Keratinocyte (primary cell): ENCODE measurements around the gene ABHD2. TPM values are rescaled to one million over a fixed set of nuclear protein-coding genes. Genes with fewer than 3 reads are reported as not detected.

Experiments
- DNase-seq: peaks from one replicate; pipeline ENCODE4 v3.0.0-alpha.2; 2011; ENCODE audit warnings: low read depth, missing footprints, low spot score
- FAIRE-seq: peaks from 2 replicates; lab custom pipeline; 2011; peaks lifted over from hg19 to GRCh38; lab: Jason Lieb, UNC
- H2AFZ ChIP-seq: 2 replicates; pipeline ENCODE4 v1.6.0; 2012; ENCODE audit warnings: low read length, control low read depth, inconsistent platforms; ENCODE audit not compliant: control insufficient read depth
- H3K27ac ChIP-seq: 2 replicates; pipeline ENCODE4 v1.5.1; 2011; ENCODE audit warnings: low read length; ENCODE audit not compliant: control insufficient read depth, insufficient read depth
- H3K27me3 ChIP-seq: 3 replicates; pipeline ENCODE4 v1.6.0; 2011; ENCODE audit warnings: low read length; ENCODE audit not compliant: control insufficient read depth, insufficient read depth; ENCODE audit errors: extremely low read depth
- H3K36me3 ChIP-seq, 2 experiments: 2 replicates in 1 of 2; 3 replicates in 1 of 2; pipeline ENCODE4 v1.5.1; 2011; ENCODE audit warnings: low read length in 2 of 2, mild to moderate bottlenecking in 1 of 2; ENCODE audit not compliant: control insufficient read depth in 2 of 2, insufficient read depth in 2 of 2; ENCODE audit errors: extremely low read depth in 1 of 2
- H3K4me1 ChIP-seq: 3 replicates; pipeline ENCODE4 v1.5.1; 2011; ENCODE audit warnings: low read length; ENCODE audit not compliant: control insufficient read depth, insufficient read depth; ENCODE audit errors: extremely low read depth
- H3K4me2 ChIP-seq: 3 replicates; pipeline ENCODE4 v1.6.0; 2011; ENCODE audit warnings: low read depth, low read length; ENCODE audit not compliant: control insufficient read depth, insufficient read depth; ENCODE audit errors: extremely low read depth
- H3K4me3 ChIP-seq, 3 experiments: fragments of 200-600 bp in 1 of 3; sonication (generic) in 1 of 3; 2 replicates in 2 of 3; 3 replicates in 1 of 3; pipeline ENCODE4 v1.5.1; 2011 to 2016; ENCODE audit warnings: low read length in 3 of 3, mild to moderate bottlenecking in 3 of 3, control low read depth in 2 of 3, inconsistent platforms in 1 of 3, low read depth in 1 of 3, mixed read lengths in 1 of 3, mixed run types in 1 of 3, moderate library complexity in 1 of 3; ENCODE audit not compliant: control insufficient read depth in 2 of 3, insufficient read depth in 2 of 3; ENCODE audit errors: extremely low read depth in 1 of 3
- H3K79me2 ChIP-seq: 2 replicates; pipeline ENCODE4 v1.6.0; 2012; ENCODE audit warnings: low read length; ENCODE audit not compliant: control insufficient read depth, insufficient read depth
- H3K9ac ChIP-seq: 3 replicates; pipeline ENCODE4 v1.6.0; 2011; ENCODE audit warnings: low read length; ENCODE audit not compliant: control insufficient read depth, insufficient read depth; ENCODE audit errors: extremely low read depth
- H3K9me1 ChIP-seq: 3 replicates; pipeline ENCODE4 v1.6.0; 2011; ENCODE audit warnings: low read length; ENCODE audit not compliant: control insufficient read depth, insufficient read depth; ENCODE audit errors: extremely low read depth
- H3K9me3 ChIP-seq: 2 replicates; pipeline ENCODE4 v1.5.1; 2012; ENCODE audit warnings: low read depth, low read length; ENCODE audit not compliant: control insufficient read depth
- H4K20me1 ChIP-seq: 3 replicates; pipeline ENCODE4 v1.6.0; 2011; ENCODE audit warnings: low read length; ENCODE audit not compliant: control insufficient read depth, insufficient read depth; ENCODE audit errors: extremely low read depth
- EZH2 ChIP-seq: IDR thresholded peaks from one replicate; pipeline ENCODE4 v1.6.1; 2012; ENCODE audit warnings: inconsistent platforms, mild to moderate bottlenecking, low read length, moderate library complexity
- dilution Hi-C: fragments of 300-500 bp; cut with MboI; formaldehyde crosslinking; loops from one replicate; pipeline ENCODE4 v1.7.0; 2020; ENCODE audit warnings: low sequenced_read_pairs; ENCODE audit not compliant: extremely low pct_ligation_motif_present
- polyA plus RNA-seq, 5 experiments: library from polyadenylated mRNA; depleted of rRNA in 3 of 5; stranded (reverse) in 3 of 5; stranded (forward) in 1 of 5; unstranded in 1 of 5; fragments of >200 nt; gene quantifications; 1 replicate in 1 of 5; 2 replicates in 3 of 5; 3 replicates in 1 of 5; pipeline versions ENCODE4 v1.2.1 to v1.2.3, GENCODE V29; 2011 to 2012; ENCODE audit warnings: missing spikeins in 2 of 5, low read depth in 1 of 5, low replicate concordance in 1 of 5
- TF ChIP-seq, protein P1 (sequence below), 3 experiments: IDR thresholded peaks in 1 of 3; conservative IDR thresholded peaks in 1 of 3; optimal IDR thresholded peaks in 1 of 3; 2 replicates in 2 of 3; 3 replicates in 1 of 3; pipeline versions ENCODE3 to v1.5.1; 2011; ENCODE audit warnings: low read length in 3 of 3, mild to moderate bottlenecking in 3 of 3, moderate library complexity in 2 of 3, control low read depth in 1 of 3, inconsistent platforms in 1 of 3; ENCODE audit not compliant: insufficient read depth in 2 of 3; ENCODE audit errors: extremely low read depth in 1 of 3

The ABHD2 gene
- polyA plus RNA-seq, 1 donor (not counting 4 experiments of a cell fraction or from before 2014, with no cell fraction given), result 22.8 TPM

DNA sequence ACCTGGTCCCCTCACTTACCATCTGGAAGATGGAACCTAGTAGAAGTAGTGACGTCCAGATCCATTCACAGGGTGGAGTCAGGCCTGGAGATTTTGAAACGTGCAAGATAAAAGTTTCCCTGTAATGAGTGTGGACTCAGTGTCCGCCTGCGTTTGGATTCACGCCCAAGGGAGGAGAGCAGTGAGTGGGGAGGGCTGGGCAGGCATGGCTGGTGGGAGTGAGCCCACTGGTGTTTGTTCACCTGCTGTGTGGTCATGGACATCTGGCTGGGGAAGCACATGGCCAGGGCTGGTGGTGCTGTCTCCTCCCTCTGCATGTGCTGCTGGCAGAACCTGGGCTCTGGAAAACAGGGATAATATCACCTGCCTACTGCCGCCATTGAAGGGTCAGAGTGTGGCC is 96.1 kb downstream of the ABHD2 start:
- DNase-seq (no peak), FAIRE-seq (no peak)
- no peaks in the 10 kb centered on the region for H3K79me2 ChIP-seq
- no peaks in the 10 kb centered on the region for H3K9me3 ChIP-seq
- no peaks in the 10 kb centered on the region for H4K20me1 ChIP-seq
- H3K36me3 ChIP-seq, result peaks cover 6 to 8% of the 10 kb centered on the region in 2 experiments
- no peak overlapping the region for H3K27ac ChIP-seq
- no peak overlapping the region for H3K4me2 ChIP-seq
- H3K27me3 ChIP-seq, result no peaks in the 10 kb centered on the region
- no peak overlapping the region for H3K9ac ChIP-seq
- dilution Hi-C loops, result no loop called here
- H2AFZ ChIP-seq, result no peak overlapping the region
- no peaks in the 10 kb centered on the region for H3K4me1 ChIP-seq
- H3K9me1 ChIP-seq, result no peaks in the 10 kb centered on the region
- no peak overlapping the region for H3K4me3 ChIP-seq
- no peak for TF ChIP-seq EZH2
- TF ChIP-seq, protein P1, sequence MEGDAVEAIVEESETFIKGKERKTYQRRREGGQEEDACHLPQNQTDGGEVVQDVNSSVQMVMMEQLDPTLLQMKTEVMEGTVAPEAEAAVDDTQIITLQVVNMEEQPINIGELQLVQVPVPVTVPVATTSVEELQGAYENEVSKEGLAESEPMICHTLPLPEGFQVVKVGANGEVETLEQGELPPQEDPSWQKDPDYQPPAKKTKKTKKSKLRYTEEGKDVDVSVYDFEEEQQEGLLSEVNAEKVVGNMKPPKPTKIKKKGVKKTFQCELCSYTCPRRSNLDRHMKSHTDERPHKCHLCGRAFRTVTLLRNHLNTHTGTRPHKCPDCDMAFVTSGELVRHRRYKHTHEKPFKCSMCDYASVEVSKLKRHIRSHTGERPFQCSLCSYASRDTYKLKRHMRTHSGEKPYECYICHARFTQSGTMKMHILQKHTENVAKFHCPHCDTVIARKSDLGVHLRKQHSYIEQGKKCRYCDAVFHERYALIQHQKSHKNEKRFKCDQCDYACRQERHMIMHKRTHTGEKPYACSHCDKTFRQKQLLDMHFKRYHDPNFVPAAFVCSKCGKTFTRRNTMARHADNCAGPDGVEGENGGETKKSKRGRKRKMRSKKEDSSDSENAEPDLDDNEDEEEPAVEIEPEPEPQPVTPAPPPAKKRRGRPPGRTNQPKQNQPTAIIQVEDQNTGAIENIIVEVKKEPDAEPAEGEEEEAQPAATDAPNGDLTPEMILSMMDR (optimal IDR thresholded peaks at IDR 0.05 in 1 of 3, IDR thresholded peaks at IDR 0.05 in 1 of 3, conservative IDR thresholded peaks at IDR 0.05 in 1 of 3; ENCODE audit: extremely low read depth in 1 of 3, insufficient read depth in 2 of 3, low read length in 3 of 3), result no peak

GRCh38 chr15:89184886-89185526 is 96.8 kb downstream of the ABHD2 start:
- Histone ChIP-seq H3K27me3 (no peaks in the 10 kb centered on the region), H4K20me1 (no peaks in the 10 kb centered on the region), H3K4me1 (no peaks in the 10 kb centered on the region), H3K4me2 (no peak overlapping the region), H3K79me2 (no peaks in the 10 kb centered on the region), H3K27ac (no peak overlapping the region), H2AFZ (no peak overlapping the region), H3K9me1 (no peaks in the 10 kb centered on the region), H3K9ac (no peak overlapping the region), H3K36me3 (peaks cover 6 to 8% of the 10 kb centered on the region in 2 experiments), H3K4me3 (no peak overlapping the region), H3K9me3 (no peaks in the 10 kb centered on the region)
- TF ChIP-seq, protein P1 (optimal IDR thresholded peaks at IDR 0.05 in 1 of 3, IDR thresholded peaks at IDR 0.05 in 1 of 3, conservative IDR thresholded peaks at IDR 0.05 in 1 of 3; ENCODE audit: extremely low read depth in 1 of 3, insufficient read depth in 2 of 3, low read length in 3 of 3), result no peak
- TF ChIP-seq EZH2, result no peak
- DNase-seq, result no peak
- dilution Hi-C loops, result no loop called here
- FAIRE-seq, result no peak
